Measurements from ENCODE around the gene PRAC2.

DNA sequence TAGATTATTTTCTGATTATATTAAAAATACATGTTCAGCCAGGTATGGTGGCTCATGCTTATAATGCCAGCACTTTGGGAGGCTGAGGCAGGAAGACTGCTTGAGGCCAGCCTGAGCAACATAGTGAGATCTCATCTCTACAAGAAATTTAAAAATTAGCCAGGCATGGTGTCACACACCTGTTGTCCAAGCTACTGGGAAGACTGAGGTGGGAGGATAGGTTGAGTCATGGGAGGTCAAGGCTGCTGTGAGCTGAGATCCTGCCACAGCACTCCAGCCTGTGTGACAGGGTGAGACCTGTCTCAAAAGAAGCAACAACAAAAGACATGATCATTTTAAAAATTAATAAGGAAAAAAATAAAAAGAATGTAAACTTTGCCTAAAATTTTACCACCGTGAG lies 41.4 kb upstream of the PRAC2 start:
- TF ChIP-seq, protein P1, sequence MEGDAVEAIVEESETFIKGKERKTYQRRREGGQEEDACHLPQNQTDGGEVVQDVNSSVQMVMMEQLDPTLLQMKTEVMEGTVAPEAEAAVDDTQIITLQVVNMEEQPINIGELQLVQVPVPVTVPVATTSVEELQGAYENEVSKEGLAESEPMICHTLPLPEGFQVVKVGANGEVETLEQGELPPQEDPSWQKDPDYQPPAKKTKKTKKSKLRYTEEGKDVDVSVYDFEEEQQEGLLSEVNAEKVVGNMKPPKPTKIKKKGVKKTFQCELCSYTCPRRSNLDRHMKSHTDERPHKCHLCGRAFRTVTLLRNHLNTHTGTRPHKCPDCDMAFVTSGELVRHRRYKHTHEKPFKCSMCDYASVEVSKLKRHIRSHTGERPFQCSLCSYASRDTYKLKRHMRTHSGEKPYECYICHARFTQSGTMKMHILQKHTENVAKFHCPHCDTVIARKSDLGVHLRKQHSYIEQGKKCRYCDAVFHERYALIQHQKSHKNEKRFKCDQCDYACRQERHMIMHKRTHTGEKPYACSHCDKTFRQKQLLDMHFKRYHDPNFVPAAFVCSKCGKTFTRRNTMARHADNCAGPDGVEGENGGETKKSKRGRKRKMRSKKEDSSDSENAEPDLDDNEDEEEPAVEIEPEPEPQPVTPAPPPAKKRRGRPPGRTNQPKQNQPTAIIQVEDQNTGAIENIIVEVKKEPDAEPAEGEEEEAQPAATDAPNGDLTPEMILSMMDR (IDR thresholded peaks at IDR 0.05) = no peak
- no peak for TF ChIP-seq EZH2phosphoT487 (IDR thresholded peaks at IDR 0.05; ENCODE audit: borderline replicate concordance, low read depth)
- TF ChIP-seq SIN3A (IDR thresholded peaks at IDR 0.05; ENCODE audit: borderline replicate concordance, low read depth, low read length) = no peak
- TF ChIP-seq RCOR1 (IDR thresholded peaks at IDR 0.05; ENCODE audit: low read length) = no peak
- no peak for TF ChIP-seq GABPA (IDR thresholded peaks at IDR 0.05; ENCODE audit: low read depth)
- TF ChIP-seq FOXM1 (IDR thresholded peaks at IDR 0.05; ENCODE audit: low read depth) = no peak
- TF ChIP-seq RAD21 (IDR thresholded peaks at IDR 0.05; ENCODE audit: low read length) = no peak
- no peak for TF ChIP-seq RFX5 (IDR thresholded peaks at IDR 0.05; ENCODE audit: low read length)
- no peak for TF ChIP-seq MEF2A (IDR thresholded peaks at IDR 0.05; ENCODE audit: borderline replicate concordance, low read depth)
